Type B pancreatic cell (in vitro differentiated cells): ENCODE measurements around the gene GNG13. TPM values are rescaled to one million over a fixed set of nuclear protein-coding genes. Genes with fewer than 3 reads are reported as not detected.

ENCODE experiments used
- DNase-seq: peaks from one replicate; pipeline ENCODE4 v3.0.0; 2021; ENCODE audit warnings: mixed read lengths; ENCODE audit not compliant: unreplicated experiment; ENCODE audit errors: extremely low spot score
- H3K27ac Mint-ChIP-seq: 2 replicates; pipeline ENCODE4 v1.8.0; 2021; ENCODE audit warnings: mild to moderate bottlenecking, mixed read lengths
- H3K27me3 Mint-ChIP-seq: 2 replicates; pipeline ENCODE4 v1.8.0; 2021; ENCODE audit warnings: mixed read lengths
- H3K36me3 Mint-ChIP-seq: 2 replicates; pipeline ENCODE4 v1.8.0; 2021; ENCODE audit warnings: mixed read lengths
- H3K4me1 Mint-ChIP-seq: one replicate; pipeline ENCODE4 v1.8.0; 2021; ENCODE audit warnings: mixed read lengths; ENCODE audit not compliant: unreplicated experiment
- H3K4me3 Mint-ChIP-seq: 2 replicates; pipeline ENCODE4 v1.8.0; 2021; ENCODE audit warnings: mild to moderate bottlenecking, mixed read lengths
- H3K9me3 Mint-ChIP-seq: 2 replicates; pipeline ENCODE4 v1.8.0; 2021; ENCODE audit warnings: mixed read lengths
- total RNA-seq: library from RNA; stranded (reverse); gene quantifications from 2 replicates; pipeline ENCODE4 v1.2.1, GENCODE V29; 2021; ENCODE audit warnings: low replicate concordance
- TF ChIP-seq, protein P1 (sequence below): fragments of 200-600 bp; sonication (generic); conservative IDR thresholded peaks from 2 replicates; pipeline ENCODE4 v1.5.0; 2021; ENCODE audit warnings: antibody characterized with exemption, mild to moderate bottlenecking

GNG13 gene
- total RNA-seq, 1 donor from 2014 or later = not detected

DNA sequence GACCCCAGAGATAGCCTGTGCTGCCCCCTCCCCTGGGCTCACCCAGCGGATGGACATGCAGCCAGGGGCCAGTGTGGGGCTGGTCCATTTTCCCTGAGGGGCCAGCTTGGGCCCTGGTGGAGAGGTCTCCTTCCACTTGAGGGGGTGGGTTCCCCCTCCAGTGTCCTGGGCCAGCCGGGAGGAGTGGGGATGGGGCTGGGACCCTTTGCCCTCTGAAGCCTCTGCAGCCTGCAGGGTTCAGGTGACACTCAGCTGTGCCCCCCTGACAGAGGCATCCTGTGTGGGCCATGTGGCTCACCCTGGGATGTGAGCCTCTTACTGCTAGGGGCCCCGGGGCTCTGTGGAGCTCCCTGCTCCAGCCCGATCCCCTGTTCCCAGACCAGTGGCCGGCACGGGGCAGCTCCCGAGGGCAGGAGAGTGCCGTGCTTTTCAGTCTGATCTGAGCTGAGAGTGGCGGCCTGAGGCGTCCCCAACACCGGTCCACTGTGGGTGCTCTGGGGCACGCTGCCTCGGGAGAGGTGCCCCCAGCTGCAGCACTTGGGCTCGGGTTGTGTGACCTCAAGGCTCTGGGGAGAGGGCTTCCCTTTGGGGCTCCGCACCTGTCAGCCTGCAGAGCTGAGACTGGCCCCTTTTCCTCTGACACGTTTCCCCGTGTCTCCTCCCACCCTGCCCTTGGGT, 439 bp upstream of the GNG13 start:
- Mint-ChIP-seq H3K9me3 (no peaks in the 10 kb centered on the region), H3K36me3 (no peaks in the 10 kb centered on the region), H3K4me1 (no peaks in the 10 kb centered on the region), H3K4me3 (no peak overlapping the region), H3K27ac (no peak overlapping the region), H3K27me3 (peaks cover 55% of the 10 kb centered on the region)
- no peak for DNase-seq
- TF ChIP-seq, protein P1, sequence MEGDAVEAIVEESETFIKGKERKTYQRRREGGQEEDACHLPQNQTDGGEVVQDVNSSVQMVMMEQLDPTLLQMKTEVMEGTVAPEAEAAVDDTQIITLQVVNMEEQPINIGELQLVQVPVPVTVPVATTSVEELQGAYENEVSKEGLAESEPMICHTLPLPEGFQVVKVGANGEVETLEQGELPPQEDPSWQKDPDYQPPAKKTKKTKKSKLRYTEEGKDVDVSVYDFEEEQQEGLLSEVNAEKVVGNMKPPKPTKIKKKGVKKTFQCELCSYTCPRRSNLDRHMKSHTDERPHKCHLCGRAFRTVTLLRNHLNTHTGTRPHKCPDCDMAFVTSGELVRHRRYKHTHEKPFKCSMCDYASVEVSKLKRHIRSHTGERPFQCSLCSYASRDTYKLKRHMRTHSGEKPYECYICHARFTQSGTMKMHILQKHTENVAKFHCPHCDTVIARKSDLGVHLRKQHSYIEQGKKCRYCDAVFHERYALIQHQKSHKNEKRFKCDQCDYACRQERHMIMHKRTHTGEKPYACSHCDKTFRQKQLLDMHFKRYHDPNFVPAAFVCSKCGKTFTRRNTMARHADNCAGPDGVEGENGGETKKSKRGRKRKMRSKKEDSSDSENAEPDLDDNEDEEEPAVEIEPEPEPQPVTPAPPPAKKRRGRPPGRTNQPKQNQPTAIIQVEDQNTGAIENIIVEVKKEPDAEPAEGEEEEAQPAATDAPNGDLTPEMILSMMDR = no peak

DNA sequence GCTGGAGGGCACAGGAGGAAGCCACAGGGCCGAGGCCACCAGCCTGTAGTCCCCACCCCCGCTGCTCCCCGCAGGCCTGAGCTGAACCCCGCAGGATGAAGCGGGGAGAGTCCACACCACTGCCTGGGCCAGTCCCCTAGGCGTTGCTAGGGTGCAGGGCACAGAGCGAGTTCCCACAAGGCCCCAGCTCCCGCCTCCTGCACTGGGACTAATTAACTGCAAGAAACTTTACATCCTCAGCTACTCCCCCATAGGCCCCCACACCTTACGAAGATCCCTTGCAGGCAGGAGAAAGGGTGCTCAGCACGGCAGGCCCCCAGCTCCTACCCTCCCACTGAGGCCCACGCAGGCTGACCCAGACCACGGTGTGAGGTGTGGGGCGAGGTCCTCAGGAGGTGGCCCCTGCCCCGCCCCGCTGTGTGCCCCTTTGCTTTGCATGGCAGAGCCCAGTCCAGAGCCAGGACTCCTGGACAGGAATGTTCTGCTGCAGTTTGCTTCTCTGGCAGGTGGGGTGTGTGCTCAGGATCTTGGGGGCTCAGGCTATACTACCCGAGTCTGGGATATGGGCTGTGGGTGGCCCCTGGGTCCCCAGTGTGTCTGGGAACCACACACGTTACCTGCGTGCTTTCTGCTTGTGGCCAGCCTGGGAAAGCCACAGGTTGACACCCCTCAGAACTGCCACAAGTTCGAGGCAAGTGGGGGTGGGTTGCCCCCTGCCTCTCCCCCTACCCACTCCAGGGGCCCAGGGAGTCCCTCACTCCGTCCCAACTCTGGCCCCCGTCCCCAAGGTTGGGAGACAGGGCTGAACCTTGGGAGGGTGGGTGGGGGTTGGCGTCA, 1.2 kb downstream of the GNG13 start:
- no peaks in the 10 kb centered on the region for H3K9me3 Mint-ChIP-seq
- no peak for DNase-seq
- H3K27me3 Mint-ChIP-seq = peaks cover 50% of the 10 kb centered on the region
- no peak overlapping the region for H3K27ac Mint-ChIP-seq
- no peaks in the 10 kb centered on the region for H3K36me3 Mint-ChIP-seq
- H3K4me3 Mint-ChIP-seq = no peak overlapping the region
- no peaks in the 10 kb centered on the region for H3K4me1 Mint-ChIP-seq
- TF ChIP-seq, protein P1 = no peak

DNA sequence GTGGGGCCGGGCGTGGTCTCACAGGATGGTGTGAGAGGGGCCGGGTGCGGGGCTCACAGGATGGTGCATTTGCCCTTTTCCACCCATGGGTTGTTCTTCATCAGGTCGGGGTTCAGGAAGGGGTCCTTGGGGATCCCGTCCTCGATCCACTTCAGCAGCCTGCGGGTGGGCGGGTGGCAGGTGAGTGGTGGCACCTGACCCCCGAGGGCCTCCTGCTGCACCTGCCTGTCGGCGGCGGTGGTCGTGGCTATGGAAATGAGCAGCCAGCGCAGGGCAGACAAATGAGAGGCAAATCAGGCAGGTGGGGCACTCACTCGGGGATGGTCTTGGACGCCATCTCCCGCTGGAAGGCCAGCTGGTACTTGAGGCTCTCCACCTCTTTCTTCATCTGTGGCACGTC, 1.9 kb downstream of the GNG13 start:
- H3K9me3 Mint-ChIP-seq = no peaks in the 10 kb centered on the region

DNA sequence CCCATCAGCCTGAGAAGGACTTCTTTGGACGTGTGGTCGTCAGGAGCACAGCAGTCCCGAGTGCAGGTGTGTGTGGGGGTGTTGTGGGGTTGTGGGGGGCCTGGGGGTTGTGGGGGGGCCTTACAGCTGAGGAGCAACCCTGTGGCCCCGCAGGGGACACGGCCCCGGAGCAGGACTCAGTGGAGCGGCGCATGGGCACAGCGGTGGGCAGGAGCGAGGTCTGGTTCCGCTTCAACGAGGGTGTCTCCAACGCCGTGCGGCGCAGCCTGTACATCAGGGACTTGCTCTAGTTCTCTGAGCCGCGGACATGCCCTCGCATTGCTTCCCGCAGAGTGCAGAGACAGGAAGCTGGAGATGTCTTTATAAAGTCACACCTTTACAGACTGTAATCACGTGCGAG, 2.8 kb downstream of the GNG13 start:
- no peak for DNase-seq
- no peaks in the 10 kb centered on the region for H3K9me3 Mint-ChIP-seq
- H3K27ac Mint-ChIP-seq = no peak overlapping the region
- no peaks in the 10 kb centered on the region for H3K4me1 Mint-ChIP-seq
- H3K36me3 Mint-ChIP-seq = no peaks in the 10 kb centered on the region
- TF ChIP-seq, protein P1 = no peak
- H3K27me3 Mint-ChIP-seq = peaks cover 34% of the 10 kb centered on the region
- H3K4me3 Mint-ChIP-seq = no peak overlapping the region

More for the DNA sequence above, 1.9 kb downstream of the GNG13 start:
- Mint-ChIP-seq H3K27me3 (peaks cover 44% of the 10 kb centered on the region), H3K4me3 (no peak overlapping the region), H3K27ac (no peak overlapping the region), H3K4me1 (no peaks in the 10 kb centered on the region), H3K36me3 (no peaks in the 10 kb centered on the region)
- DNase-seq = no peak
- TF ChIP-seq, protein P1 = no peak

DNA sequence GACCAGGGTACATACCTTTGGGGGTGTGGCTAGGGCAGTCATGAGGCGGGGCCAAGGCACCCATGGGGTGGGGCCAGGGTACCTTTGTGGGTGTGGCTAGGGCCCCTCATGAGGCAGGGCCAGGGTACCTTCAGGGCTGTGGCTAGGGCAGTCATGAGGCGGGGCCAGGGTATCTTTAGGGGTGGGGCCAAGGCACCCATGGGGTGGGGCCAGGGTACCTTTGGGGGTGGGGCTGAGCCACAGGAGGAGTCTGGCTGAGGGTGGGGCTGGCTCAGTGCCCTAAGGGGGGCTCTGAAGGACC, 3.5 kb downstream of the GNG13 start:
- Mint-ChIP-seq H3K27me3 (peaks cover 29% of the 10 kb centered on the region), H3K27ac (no peak overlapping the region), H3K9me3 (no peaks in the 10 kb centered on the region), H3K4me3 (no peak overlapping the region), H3K4me1 (no peaks in the 10 kb centered on the region), H3K36me3 (no peaks in the 10 kb centered on the region)
- TF ChIP-seq, protein P1 = no peak
- no peak for DNase-seq
